ENCODE measurements around the gene NFE2L1.
"Not testable (repeated sequence)": the region's sequence is repeated elsewhere in the genome, so short reads cannot be mapped to it uniquely, and the experiment has no call there.

NFE2L1 gene

GRCh38 chr17:48048384-48049126, 396 bp downstream of the NFE2L1 start:
- peak; percentile 15 for DNase-seq

DNA sequence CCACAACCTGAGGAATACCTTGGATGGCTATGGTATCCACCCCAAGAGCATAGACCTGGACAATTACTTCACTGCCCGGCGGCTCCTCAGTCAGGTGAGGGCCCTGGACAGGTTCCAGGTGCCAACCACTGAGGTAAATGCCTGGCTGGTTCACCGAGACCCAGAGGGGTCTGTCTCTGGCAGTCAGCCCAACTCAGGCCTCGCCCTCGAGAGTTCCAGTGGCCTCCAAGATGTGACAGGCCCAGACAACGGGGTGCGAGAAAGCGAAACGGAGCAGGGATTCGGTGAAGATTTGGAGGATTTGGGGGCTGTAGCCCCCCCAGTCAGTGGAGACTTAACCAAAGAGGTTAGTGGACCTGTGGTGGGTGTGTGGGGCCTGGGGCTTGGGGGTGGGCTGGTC, 3.1 kb downstream of the NFE2L1 start:
- DNase-seq: no peak

- peak; percentile 25 for DNase-seq
Measured at GRCh38 chr17:48051706-48052486, 3.7 kb downstream of the NFE2L1 start.

DNA sequence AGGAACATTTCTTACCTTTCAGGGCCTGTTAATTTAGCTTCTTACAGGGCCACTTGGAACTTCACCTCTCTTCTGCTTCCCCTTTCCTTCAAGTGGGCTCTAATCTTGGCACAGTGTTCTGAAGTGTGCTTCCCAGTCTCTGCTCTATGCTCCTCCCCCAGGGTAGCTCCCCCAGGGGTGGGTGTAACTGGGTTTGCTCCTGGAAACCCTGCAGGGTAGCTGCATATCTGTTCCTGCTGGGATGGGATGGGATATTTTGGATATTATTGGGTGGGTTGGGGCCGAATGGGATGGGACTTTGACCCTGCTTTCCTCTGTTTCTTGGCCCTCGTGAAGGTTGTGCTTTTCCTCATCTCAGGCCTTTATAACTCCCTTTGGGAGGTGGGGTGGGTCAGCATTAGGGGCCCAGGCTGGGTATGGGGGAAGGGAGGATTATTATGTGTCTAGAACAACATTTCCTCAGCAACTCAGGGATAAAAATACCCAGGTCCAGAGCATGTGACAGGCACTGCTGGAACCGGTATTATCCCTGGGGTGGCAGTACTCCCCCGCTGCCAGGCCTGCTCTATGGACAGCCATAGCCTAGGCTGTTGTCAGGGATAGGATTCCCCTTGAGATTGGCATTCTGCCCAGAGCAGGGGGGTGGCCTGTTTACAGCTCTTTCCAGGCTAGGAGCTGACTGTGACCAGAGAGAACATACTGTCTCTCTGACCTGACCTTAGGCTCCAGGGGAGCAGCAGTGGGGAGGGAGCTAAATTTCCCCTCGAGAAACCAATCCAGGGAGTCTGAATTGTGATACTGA, 5.0 kb downstream of the NFE2L1 start:
- peak; percentile 8 for DNase-seq

DNA sequence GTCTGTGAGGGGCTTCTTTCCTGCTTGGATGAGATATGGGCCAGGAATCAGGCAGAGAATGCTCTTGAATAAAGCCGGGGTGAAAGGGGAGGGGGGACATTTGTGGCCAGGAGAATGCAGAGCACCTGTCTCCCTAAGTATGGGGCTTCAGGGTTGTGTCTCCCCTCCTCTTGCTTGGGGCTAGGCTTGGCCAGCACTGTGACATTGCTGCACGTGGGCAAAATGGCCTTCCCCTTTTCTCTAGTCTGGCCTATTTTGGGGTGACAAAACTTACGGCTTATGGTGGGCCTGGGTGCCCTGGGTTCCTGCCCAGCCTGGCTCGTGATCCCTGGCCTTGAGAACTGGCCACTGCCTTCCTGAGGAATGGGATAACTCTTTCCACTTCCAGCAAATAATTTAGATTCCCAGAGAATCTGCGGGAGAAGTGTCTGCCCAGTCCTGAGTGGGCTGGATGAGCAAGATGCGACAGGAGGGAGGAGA, 5.6 kb downstream of the NFE2L1 start:
- DNase-seq: no peak

- DNase-seq: no peak
Measured at GRCh38 chr17:48054238-48055185, 6.4 kb downstream of the NFE2L1 start.

DNA sequence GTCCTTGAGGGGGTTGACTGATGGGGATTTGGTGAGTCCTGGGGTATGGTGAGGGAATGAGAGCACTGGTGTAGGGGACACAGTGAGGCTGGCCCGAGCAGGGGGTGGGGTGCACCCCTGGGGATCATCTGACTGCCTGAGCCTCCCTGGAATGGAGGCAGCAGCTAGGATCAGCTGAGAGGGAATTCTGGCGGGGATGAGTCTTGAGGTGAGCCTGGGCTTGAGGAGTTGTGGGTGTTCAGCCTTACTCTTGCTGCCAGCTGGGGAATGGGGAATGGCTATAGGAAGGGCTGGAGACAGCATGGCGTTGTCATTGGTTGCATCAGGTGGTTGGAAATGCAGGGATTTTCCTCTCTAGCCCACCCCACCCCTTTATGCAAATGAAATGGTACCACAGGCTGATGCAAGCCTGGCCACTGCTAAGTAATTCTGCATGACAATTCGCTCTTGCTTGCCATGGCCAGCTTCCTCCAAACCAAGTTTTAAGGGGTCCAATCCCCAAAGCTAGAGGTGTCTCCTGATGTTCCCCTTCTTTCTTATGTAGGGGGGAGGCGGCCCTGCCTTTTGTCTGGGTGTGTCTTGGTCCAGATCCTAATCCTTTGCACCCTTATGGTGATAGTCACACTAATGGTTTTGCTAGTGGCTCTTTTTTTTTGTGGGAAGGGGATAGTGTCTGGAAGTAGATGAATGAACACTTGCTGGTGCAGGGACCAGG, 7.5 kb downstream of the NFE2L1 start:
- no peak for DNase-seq

DNA sequence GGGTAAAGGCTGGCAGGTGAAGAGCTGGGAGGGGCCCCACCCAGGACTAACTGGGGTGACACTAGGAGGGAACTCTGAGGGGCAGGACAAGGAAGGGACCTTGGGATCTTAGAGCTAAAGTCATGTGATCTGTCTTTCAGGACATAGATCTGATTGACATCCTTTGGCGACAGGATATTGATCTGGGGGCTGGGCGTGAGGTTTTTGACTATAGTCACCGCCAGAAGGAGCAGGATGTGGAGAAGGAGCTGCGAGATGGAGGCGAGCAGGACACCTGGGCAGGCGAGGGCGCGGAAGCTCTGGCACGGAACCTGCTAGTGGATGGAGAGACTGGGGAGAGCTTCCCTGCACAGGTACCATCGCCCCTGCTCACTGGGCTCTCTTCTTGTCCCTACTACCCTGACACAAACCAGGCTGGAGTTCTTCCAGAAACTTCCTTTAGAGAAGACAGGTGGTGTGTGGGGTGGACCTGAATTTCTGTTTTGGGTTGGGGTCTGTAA, 8.1 kb downstream of the NFE2L1 start:
- DNase-seq: no peak

GRCh38 chr17:48056879-48057278, 8.7 kb downstream of the NFE2L1 start:
- no peak for DNase-seq

- DNase-seq: no peak
Measured at GRCh38 chr17:48057626-48058025, 9.5 kb downstream of the NFE2L1 start.

GRCh38 chr17:48058393-48059124, 10.4 kb downstream of the NFE2L1 start:
- no peak for DNase-seq

- no peak for DNase-seq
Measured at GRCh38 chr17:48059125-48059668, 11.0 kb downstream of the NFE2L1 start.

DNA sequence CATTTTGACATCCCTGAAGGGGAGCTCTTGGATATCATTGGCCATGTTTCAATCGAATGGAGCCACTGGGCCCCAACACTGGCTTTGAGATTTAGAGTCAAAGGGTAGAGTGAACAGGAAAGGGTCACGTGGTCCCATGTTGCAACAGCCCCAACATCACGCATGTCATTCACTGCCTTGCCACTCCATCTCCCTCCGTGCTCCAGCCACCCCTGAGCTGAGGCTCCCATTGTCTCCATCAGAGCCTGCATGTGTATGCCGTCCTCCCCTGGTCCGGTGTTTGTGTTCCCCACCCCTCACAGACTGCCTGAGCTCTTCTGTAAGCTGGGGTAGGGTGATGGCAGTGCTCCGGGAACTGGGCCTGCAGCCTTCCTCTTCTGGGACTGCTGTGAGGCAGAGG, 12.1 kb downstream of the NFE2L1 start:
- no peak for DNase-seq

- DNase-seq: no peak
Measured at GRCh38 chr17:48062273-48062672, 14.1 kb downstream of the NFE2L1 start.

GRCh38 chr17:48064638-48065037, 16.5 kb downstream of the NFE2L1 start:
- DNase-seq: no peak

DNA sequence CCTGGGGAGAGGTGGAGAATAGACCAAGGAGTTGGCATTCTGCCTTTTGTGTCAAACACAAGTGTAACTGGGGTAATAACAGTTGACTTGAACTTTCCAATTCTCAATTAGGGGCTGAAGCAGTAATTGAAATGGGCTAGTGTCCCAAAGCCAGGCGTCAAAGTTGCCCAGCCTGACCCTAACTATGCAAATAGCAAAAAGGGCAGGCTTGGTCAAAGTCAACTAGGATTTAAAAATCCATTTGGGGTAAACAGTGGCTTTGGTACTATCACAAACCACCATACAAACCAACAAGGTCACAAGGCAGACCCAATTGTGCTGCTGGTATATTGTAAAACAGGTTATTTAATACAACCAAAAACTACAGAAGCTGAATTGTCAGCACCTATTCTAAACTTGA, 18.0 kb downstream of the NFE2L1 start:
- no peak for DNase-seq

- DNase-seq: no peak
Measured at GRCh38 chr17:48066656-48067055, 18.5 kb downstream of the NFE2L1 start.

- no peak for DNase-seq
Measured at GRCh38 chr17:48067245-48067644, 19.1 kb downstream of the NFE2L1 start.

DNA sequence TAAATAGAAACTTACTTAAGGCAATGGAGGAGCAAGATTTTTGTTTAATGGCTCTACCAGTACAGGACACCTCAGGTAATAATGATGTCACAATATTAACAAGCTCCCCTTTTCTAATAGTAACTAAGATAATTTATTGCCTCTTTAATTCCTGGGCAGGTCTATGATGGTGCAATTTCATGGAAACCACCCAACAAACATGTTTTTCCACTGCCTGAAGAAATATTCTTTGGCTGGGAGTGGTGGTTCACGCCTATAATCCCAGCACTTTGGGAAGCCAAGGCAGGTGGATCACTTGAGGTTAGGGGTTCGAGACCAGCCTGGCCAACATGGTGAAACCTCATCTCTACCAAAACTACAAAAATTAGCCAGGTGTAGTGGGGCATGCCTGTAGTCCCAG, 19.6 kb downstream of the NFE2L1 start:
- DNase-seq: not testable (repeated sequence)

DNA sequence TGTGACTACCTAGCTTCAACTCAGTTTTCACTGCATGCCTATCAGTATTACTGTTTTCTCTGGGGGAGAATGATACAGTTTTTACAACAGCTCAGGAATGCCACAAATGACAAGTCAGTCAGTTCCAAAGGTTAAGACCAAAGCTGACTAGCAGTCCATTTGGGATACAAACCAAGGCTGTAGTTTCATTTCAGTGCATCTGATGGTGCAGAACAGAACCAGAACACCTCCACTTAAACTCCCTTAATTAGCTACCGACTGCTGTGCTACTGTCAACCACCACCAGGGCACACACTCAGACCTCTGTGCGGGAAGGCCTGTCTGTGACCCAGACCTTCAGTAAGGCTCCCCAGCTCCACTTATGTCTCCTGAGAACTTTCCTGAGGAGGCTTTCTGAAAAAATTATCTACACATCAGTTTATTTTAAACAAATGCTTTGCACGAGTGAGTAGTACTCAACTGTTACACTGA, 20.4 kb downstream of the NFE2L1 start:
- DNase-seq: no peak
